NT2/D1 (cell line): ENCODE data around the gene MRPS10.

ENCODE experiments used
- DNase-seq: peaks from one replicate; pipeline ENCODE4 v3.0.0-alpha.2; 2011; ENCODE audit warnings: low read depth, low spot score
- H3K27me3 ChIP-seq: 2 replicates; pipeline ENCODE4 v1.6.0; 2011; ENCODE audit warnings: mild to moderate bottlenecking; ENCODE audit not compliant: insufficient read length, insufficient read depth
- H3K36me3 ChIP-seq: 2 replicates; pipeline ENCODE4 v1.6.1; 2011; ENCODE audit warnings: mild to moderate bottlenecking, low read length, mixed read lengths; ENCODE audit not compliant: insufficient read depth, insufficient read length
- H3K4me1 ChIP-seq: 2 replicates; pipeline ENCODE4 v1.5.1; 2011; ENCODE audit not compliant: insufficient read depth, insufficient read length
- H3K4me3 ChIP-seq: 2 replicates; pipeline ENCODE4 v1.5.1; 2011; ENCODE audit warnings: low read depth; ENCODE audit not compliant: insufficient read length
- H3K9ac ChIP-seq: 2 replicates; pipeline ENCODE4 v1.6.0; 2011; ENCODE audit warnings: low read depth; ENCODE audit not compliant: insufficient read length
- H3K9me3 ChIP-seq: 2 replicates; pipeline ENCODE4 v1.5.1; 2011; ENCODE audit warnings: mild to moderate bottlenecking, low read length; ENCODE audit not compliant: insufficient read depth
- SUZ12 ChIP-seq: IDR thresholded peaks from 2 replicates; pipeline ENCODE4 v1.6.1; 2011; ENCODE audit not compliant: insufficient read length, insufficient read depth; ENCODE audit errors: extremely low read depth
- YY1 ChIP-seq: IDR thresholded peaks from 2 replicates; pipeline ENCODE4 v1.6.1; 2011; ENCODE audit not compliant: insufficient read length, insufficient read depth
- ZNF274 ChIP-seq: IDR thresholded peaks from 2 replicates; pipeline ENCODE4 v1.6.1; 2011; ENCODE audit warnings: mild to moderate bottlenecking, low read depth, low read length

MRPS10 gene

DNA sequence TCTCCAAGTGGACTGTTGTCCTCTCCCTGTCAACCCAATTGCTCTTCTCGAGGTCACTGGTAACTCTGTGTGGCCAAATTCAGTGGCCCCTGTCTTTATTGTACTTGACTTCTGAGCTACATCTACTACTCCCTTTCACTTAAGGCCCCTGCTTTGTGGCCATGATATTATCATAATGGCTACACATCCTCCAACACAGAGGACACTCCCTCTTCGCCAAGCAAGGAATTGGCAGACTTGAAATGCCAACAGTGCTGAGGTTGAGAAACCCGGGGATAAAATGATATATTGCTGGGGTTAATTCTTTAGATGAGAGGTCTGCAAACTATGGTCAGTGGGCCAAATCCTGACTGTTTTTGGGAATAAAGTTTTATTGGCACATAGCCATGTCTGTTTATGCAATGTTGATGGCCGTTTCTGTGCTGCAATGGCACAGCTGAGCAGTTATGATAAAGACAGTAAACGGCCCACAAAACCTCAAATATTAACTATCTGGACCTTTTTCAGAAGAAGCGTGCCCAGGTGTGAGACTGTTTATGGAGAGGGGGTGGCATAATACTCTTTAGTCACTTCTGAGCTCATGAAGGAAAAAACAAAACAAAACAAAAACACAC, 12.0 kb upstream of the MRPS10 start:
- Histone ChIP-seq H3K9me3 (no peaks in the 10 kb centered on the region), H3K4me1 (no peaks in the 10 kb centered on the region), H3K4me3 (no peak overlapping the region), H3K27me3 (no peaks in the 10 kb centered on the region), H3K9ac (no peak overlapping the region), H3K36me3 (peaks cover 18% of the 10 kb centered on the region)
- DNase-seq = no peak
- TF ChIP-seq SUZ12 (no peak), ZNF274 (no peak), YY1 (no peak)

DNA sequence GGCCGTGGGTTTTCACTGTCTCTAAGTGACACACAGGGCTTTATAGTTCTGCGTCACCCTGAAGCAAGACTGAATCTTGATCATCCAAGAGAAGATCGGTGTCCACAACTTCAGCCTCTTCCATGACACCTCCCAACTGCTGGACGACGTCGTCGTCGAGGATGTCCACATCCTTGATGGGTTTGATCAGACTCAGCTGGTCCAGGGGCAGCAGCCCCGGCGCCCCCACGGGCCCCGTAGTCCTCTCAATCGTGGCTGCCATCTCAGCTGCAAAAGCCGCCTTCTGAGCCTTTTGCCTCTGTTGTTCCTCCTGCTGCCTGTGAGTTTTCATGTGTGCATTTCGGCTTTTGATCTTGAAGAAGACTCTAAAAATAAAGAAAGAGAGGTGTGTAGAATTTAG, 10.6 kb upstream of the MRPS10 start:
- no peak for TF ChIP-seq YY1
- TF ChIP-seq ZNF274 = no peak
- H3K9ac ChIP-seq = no peak overlapping the region
- no peak for DNase-seq
- H3K27me3 ChIP-seq = no peaks in the 10 kb centered on the region
- no peak overlapping the region for H3K4me3 ChIP-seq
- no peaks in the 10 kb centered on the region for H3K4me1 ChIP-seq
- H3K36me3 ChIP-seq = peaks cover 18% of the 10 kb centered on the region
- no peaks in the 10 kb centered on the region for H3K9me3 ChIP-seq

DNA sequence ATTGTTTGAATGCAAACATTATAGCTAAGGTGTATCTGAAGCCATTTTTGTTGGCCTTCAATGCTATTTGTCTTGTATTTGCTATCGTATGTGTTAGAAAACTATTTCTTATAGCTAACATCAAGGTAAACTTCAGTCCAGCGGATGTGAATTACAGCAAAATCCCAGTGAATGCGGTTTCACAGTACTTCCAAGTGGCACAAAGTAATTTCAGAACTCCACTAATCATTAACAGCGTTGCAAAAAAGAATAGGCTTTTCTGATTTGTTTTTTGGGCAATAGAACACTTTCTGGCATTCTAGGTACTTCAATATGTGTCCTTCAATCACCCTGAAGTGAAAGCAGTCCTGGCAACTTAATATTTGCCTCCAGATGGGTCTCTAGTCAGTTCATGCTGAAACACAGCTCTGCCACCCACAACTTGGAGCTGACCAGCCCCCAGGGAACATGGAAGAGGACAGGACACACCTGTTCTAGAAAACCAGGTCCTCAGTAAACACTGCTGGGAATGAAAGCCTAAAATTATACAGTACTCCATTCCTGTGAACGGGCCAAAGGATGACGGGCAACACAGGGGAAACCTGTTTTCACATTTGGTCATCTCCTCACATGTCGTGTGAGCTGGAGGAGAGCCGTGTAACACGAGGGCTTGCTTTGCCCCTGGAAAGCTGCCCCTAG, 9.7 kb upstream of the MRPS10 start:
- no peaks in the 10 kb centered on the region for H3K27me3 ChIP-seq
- no peaks in the 10 kb centered on the region for H3K9me3 ChIP-seq
- TF ChIP-seq ZNF274 (no peak), YY1 (no peak), SUZ12 (no peak)
- DNase-seq = no peak
- H3K4me1 ChIP-seq = no peaks in the 10 kb centered on the region
- H3K9ac ChIP-seq = no peak overlapping the region
- no peak overlapping the region for H3K4me3 ChIP-seq
- peaks cover 14% of the 10 kb centered on the region for H3K36me3 ChIP-seq

DNA sequence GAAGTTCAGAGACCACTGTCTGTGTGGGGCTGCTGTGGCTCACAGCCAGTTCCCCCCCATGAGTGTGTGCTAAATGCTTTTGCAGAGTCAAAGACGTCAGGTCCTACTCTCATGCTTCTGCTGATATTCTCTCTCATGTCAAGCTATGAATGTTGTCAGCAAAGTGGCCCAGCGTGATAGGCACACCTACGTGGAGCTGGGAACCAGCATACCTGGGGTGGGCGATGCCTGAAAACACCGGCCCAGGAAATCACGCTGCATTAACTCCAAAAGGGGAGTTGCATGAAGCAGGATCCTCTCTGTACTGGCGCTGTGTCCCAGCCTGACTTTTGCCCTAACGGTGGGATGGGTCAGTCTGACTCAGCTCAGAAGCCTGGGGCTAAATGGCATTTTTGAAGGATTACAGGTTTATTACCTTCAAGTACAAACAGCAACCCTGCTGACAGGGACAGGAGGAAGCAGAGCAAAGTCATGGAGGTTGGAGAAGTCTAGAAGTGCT, 9.0 kb upstream of the MRPS10 start:
- TF ChIP-seq ZNF274 (no peak), SUZ12 (no peak), YY1 (no peak)
- peaks cover 9% of the 10 kb centered on the region for H3K36me3 ChIP-seq
- no peaks in the 10 kb centered on the region for H3K4me1 ChIP-seq
- H3K4me3 ChIP-seq = no peak overlapping the region
- peak; percentile 32 for DNase-seq
- H3K9ac ChIP-seq = no peak overlapping the region
- no peaks in the 10 kb centered on the region for H3K9me3 ChIP-seq
- H3K27me3 ChIP-seq = no peaks in the 10 kb centered on the region

DNA sequence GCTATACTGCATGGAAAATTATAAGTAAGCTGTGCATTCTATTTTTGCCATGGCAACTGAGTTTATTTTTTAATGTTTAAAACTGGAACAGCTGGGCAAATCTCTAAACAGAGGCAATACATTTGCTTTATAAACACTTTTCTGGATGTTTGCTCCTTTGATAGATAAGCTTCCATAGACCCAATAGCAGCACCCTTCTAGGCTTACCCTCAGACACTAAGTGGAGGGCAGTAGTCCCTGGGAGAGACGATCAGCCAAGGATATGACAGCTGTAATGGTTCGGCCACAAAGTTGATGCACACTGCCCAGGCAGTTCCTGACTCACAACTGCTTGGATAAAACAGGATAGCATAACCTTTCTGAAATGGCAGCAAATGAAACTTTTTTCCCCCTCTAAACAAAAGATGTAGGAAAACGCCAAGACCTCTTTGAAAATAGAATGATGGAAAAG, 8.5 kb upstream of the MRPS10 start:
- no peak for TF ChIP-seq ZNF274
- Histone ChIP-seq H3K4me3 (no peak overlapping the region), H3K9ac (no peak overlapping the region), H3K4me1 (no peaks in the 10 kb centered on the region), H3K36me3 (peaks cover 9% of the 10 kb centered on the region), H3K27me3 (no peaks in the 10 kb centered on the region), H3K9me3 (no peaks in the 10 kb centered on the region)
- no peak for DNase-seq

DNA sequence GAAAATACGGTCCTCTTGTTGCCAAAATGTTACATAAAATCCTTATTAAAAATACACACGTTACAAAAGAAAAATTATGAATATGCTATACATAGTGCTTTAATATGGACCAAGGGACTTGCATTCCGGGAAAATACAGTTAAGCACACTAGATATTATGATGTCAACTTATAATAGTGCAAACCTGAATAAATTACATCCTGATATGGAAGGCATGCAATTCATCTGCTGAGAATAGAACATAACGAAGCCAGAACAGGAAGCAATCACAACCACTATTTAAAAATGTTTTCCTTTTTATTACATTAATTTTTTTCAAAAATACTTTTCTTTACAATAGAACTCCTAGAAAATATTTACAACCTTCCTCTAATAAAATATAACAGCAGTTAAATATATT, 7.8 kb upstream of the MRPS10 start:
- DNase-seq = no peak
- no peaks in the 10 kb centered on the region for H3K4me1 ChIP-seq
- no peaks in the 10 kb centered on the region for H3K9me3 ChIP-seq
- H3K4me3 ChIP-seq = no peak overlapping the region
- no peaks in the 10 kb centered on the region for H3K27me3 ChIP-seq
- H3K36me3 ChIP-seq = peaks cover 9% of the 10 kb centered on the region
- H3K9ac ChIP-seq = no peak overlapping the region
- no peak for TF ChIP-seq ZNF274

DNA sequence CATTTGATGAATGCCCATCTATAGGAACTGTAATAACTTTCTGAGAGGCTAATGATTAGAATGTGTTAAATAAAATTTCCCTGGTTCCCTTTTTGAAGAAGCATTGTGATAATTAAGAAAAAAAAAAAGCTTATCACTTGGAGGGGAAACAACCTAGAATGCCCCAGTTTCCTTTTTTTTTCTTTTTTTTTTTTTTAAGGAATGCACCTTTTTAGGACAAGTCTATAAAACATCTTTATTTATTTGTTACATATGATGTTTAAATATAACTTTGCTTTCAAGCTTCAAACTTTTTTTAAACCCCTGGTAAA, 7.3 kb upstream of the MRPS10 start:
- no peak overlapping the region for H3K9ac ChIP-seq
- no peaks in the 10 kb centered on the region for H3K4me1 ChIP-seq
- no peaks in the 10 kb centered on the region for H3K9me3 ChIP-seq
- no peak for DNase-seq
- H3K4me3 ChIP-seq = no peak overlapping the region
- no peak for TF ChIP-seq ZNF274
- no peak for TF ChIP-seq SUZ12
- TF ChIP-seq YY1 = no peak
- no peaks in the 10 kb centered on the region for H3K27me3 ChIP-seq
- peaks cover 9% of the 10 kb centered on the region for H3K36me3 ChIP-seq
